GM21576 (cell line): Measurements from ENCODE around the gene CCR6.
"Not testable (repeated sequence)": the region's sequence is repeated elsewhere in the genome, so short reads cannot be mapped to it uniquely, and the experiment has no call there.

Source experiments
- ATAC-seq: cut with Tn5 transposase; IDR thresholded peaks from one replicate; pipeline ENCODE4 v1.9.1; 2021; ENCODE audit warnings: mild to moderate bottlenecking, moderate library complexity; ENCODE audit not compliant: unreplicated experiment

CCR6 gene

GRCh38 chr6:167122827-167123657 lies at the start of gene CCR6:
CCR6 (plus strand) TSS chr6:167123096; CDS start chr6:167136135, 13,039 bp downstream.
- no peak for ATAC-seq

DNA sequence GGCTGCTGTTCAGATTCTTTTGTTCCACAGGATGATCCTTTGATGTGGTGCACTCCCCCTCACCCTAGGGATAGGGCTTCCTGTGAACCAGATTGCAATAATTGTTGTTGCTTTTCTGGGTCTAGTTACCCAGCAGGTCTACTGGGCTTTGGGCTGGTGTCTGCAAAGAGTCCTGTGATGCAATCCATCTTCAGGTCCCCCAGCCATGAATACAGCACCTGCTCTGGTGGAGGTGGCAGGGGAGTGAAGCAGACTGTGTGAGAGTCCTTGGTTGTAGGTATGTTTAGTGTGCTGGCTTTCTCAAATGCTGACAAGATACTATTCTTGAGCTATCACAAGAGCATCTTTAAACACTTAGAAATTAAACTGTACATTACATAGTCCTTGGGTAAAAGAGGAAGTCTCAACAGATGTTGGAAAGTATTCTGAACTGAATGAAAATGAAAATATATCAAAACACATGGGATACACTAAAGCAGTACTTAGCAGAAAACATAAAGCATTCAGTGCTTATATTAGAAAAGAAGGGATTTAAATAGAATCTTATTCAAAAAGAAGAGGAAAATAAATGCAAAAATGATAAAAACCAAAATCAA lies 49.1 kb upstream of the CCR6 start:
- no peak for ATAC-seq

GRCh38 chr6:167077241-167077932 lies 45.5 kb upstream of the CCR6 start:
- ATAC-seq: no peak

DNA sequence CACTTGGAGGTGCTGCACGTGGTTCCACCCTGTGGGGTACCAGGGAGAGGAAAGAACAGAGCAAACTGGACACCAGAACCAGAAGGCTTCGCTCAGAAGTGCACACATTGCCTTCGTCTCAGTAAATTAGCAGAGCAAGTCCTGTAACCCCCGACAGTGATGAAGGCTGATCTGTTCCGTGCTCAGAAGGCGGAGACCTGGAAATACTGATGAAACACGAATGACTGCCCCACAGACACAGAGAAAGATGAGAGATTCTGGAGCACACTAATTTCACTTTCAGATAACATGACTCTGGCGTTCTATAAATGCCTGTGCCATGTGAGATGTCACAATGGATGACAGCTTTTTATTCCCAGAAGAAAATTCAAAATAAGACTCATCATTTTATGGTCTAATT lies 44.2 kb upstream of the CCR6 start:
- no peak for ATAC-seq

DNA sequence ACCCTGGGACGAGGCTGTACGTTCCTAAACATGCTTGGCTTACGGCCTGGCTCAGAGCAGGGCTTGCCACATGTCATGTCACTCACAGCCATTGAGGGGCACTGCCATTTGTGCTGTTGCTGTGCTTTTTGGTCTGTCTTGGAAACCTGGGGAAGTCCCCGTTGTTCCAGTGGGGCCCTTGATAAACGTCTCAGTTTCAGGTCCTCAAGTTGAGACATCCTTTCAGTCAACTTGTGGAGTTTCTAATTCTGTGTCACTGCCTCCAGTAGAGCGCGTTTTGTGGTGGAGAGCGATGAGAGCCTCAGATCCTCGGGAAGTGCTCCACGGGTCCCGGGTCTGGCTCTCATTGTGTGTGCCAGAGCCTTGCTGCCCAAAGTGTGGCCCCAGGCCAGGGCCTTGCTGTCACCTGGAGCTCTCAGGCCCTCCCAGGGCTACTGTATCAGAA lies 43.0 kb upstream of the CCR6 start:
- ATAC-seq: peak; percentile 97

DNA sequence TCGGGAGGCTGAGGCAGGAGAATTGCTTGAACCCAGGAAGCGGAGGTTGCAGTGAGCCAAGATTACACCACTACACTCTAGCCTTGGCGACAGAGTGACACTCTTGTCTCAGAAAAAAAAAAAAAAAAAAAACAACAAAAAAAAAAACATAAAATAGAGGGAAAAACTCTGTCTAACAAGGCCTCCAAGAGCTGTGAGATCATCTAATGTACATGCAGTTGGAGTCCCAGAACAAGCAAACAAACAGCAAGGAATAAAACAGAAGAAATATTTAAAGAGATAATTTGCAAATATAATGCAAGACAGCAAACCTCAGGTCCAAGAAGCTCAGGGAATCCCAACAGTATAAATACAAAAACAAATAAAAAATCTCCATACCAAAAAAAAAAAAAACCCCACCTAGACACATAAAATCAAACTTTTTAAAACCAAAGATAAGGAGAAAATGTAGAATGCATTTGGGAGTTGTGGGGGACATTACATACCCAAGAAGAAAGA lies 35.0 kb upstream of the CCR6 start:
- ATAC-seq: no peak

- not testable (repeated sequence) for ATAC-seq
Measured at GRCh38 chr6:167088741-167089140, 34.2 kb upstream of the CCR6 start.

DNA sequence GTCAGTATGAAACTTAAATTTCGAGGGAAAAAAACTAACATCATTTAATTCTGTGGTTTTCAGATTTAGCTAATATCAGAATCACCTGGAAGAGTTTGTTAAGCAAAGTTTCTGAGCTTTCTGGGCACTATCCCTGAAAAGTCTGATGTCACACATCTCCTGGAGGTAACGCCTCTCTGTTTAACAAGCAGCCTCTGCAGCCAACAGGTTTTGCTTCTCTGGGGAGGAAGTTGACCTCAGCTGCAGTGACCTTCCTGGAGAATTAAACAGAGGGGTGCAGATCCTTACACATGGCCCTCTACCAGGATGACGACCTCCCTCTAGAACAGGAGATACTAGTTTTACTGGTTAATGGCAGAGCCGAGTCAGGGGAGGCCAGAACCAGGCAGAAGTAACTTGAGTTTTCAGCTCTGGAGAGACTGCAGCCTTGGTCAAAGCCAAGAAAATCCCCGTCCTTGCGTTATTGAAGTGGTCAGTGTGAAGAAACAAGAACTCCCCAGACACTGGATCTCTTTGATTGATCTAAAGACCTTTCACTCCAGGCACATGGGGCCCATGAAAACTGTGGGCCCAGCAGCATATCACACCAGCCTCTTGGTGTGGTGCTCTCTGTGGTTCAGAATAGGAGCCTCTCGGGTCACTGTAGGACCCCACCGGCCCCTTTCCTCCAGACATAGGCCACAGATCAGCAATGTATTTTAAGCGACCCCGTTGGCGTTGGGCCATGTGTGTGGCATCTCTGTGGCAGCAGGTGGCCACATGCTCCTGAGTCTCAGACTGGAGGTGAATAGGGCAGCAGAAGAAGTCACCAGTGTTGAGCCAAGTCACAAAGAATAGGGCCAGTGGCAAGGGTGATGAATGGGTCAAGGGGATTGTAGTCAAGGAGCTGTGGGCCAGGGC lies 33.4 kb upstream of the CCR6 start:
- no peak for ATAC-seq

- no peak for ATAC-seq
Measured at GRCh38 chr6:167090171-167090570, 32.7 kb upstream of the CCR6 start.

DNA sequence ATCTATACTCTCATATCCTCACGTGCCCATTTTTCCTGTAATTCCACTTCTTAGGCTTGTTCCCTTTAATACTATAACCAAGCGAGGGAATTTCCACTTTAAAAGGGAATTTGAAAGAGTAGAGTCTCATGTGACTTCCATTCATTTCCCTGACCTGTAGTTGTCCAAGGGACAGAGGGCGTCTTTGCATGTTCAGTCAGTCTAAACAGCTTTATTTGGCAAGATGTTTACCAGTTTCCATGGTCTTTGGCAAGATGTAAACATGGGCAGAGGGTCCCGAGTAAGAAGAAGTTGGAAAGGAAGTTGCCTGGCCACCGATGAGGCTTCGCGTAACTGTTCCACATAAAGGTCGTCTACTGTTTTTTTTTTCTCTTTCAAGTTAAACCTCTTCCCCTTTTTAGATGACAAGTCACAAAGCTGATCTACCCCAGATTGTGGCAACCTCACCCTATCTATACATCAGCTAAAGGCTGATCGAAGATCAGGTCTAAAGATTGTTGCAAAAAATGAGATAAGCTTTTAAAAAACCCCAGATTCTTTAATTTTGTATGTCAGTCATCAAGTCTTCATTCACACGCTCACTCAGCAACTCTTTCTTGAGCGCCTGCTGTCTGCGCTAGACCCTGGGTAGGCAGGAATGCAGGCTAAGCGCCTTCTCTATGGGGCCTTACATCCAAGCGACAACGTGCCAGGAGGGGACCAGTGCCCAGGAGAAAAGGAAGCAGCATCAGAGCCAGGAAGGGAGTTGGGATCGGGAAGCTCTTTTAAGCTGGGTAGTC lies 31.7 kb upstream of the CCR6 start:
- no peak for ATAC-seq

- ATAC-seq: no peak
Measured at GRCh38 chr6:167091805-167092107, 31.1 kb upstream of the CCR6 start.

DNA sequence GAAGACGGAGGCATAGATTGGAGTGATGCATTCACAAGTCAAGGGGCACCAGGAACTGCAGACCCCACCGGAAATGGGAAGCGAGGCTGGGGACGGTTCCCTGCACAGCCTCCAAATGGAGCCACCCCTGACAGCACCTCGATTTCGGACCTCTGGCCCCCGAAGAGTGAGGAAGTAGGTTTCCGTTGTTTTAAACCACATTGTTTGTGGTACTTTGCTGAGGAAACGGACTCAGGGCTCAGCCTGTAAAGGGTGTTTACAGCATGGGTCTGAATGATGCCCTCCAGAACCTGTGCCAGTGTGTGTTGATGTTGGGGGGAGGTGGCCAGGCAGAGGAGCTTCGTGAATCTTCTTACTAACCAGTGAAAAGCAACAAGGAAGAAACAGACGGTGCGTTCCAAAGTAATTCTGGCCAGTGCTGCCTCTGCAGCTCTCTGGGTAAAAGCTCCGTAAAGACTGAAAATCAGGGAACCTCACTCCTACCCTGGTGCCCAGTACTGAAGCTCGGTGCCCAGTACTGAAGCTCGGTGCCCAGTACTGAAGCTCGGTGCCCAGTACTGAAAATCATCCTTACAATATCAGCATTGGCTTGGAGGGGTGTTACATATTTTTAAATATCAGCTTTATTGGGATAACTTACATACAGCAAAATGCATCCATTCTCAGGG lies 30.1 kb upstream of the CCR6 start:
- ATAC-seq: no peak

DNA sequence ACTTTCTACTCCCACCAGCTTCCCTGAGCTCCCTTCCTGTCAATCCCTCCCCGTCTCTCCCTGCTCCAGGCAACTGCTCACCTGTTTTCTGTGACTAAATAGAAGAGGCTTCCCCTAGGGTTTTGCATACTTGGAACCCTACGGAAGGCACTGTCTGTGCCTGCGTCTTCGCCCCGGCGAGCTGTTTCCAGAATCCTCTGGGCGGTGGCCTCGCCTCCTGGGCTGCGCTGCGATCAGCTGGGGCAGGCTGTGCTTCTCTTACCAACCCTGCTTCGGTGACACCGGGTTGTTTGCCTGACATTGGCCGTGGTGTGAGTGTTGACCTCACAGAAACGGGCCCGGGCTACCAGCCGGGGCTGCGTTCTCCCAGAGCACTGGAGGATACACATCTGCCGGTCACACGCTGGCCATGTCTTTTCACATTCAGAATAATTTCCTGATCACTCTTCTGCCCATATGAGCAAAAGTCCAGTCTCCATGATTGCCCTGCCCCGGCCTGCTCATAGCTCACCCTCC lies 29.4 kb upstream of the CCR6 start:
- no peak for ATAC-seq

GRCh38 chr6:167093922-167094432 lies 28.9 kb upstream of the CCR6 start:
- ATAC-seq: peak; percentile 41

DNA sequence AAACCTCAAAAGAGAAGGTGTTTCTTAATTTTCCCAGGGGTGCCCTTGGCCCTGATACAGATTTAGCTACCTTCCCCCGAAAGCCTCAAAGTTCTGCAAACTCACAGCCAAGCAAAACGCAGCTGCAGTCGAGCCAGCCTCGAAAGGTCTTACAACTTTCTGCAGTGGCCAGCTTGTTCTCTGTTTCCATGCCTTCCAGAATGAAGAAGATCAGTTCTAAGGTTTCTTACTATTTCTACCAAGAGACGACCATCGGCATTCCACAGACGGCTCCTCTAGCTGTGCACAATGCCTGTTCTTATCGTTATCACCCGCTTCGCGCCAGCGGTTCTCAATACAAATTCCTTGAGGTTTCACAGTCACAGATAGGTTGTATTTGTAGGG lies 28.5 kb upstream of the CCR6 start:
- peak; percentile 15 for ATAC-seq

- ATAC-seq: peak; percentile 37
Measured at GRCh38 chr6:167094820-167095637, 27.9 kb upstream of the CCR6 start.

DNA sequence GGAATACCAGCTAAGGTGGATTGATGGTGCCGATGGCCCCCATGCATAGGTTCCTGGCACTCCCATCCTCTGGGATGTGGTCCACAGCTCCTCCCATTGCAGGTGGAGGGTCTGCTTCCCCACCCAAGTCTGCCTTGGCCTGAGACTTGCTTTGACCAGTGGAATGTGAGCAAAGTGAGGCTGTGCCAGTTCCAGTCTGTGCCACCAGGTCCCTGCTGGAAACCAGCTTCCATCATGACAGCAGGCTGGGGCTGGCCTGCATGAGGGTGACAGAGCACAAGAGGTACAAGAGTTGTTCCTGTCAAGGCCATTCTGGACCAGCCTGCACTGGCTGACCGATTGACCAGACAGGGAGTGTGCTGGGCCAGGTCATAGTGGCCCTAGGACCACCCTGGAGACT lies 27.0 kb upstream of the CCR6 start:
- ATAC-seq: no peak

- ATAC-seq: no peak
Measured at GRCh38 chr6:167096991-167097390, 25.9 kb upstream of the CCR6 start.
